GM21825 (cell line): ENCODE data around the gene SOX3.

Experiments used
- ATAC-seq: cut with Tn5 transposase; IDR thresholded peaks from one replicate; pipeline ENCODE4 v1.9.1; 2021; ENCODE audit warnings: mild to moderate bottlenecking, moderate library complexity; ENCODE audit not compliant: unreplicated experiment

The SOX3 gene

GRCh38 chrX:140504371-140505324 lies at the start of gene SOX3:
Gene SOX3, minus strand, starts transcription at chrX:140505069. Its CDS starts 9 bp downstream, at chrX:140505060.
- no peak for ATAC-seq

DNA sequence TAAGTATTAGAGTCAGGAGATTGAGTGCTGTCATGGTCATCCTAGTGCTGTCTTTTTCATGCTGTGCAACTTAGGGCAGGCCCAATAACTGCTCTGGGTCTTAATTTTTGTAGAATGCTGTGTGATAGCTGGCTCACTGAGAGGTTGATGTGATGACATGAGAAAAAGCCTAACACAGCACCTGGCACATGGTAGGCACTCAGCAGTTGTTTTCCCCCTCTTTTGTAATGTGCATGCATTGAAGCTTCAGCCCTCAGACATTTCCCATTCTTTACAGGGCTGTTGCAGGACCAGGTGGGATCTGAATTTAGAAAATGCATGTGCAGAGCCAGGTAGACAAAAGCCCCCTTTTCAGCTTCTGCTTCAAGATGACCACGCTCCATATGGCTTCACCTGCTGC lies 44.1 kb upstream of the SOX3 start:
- no peak for ATAC-seq

DNA sequence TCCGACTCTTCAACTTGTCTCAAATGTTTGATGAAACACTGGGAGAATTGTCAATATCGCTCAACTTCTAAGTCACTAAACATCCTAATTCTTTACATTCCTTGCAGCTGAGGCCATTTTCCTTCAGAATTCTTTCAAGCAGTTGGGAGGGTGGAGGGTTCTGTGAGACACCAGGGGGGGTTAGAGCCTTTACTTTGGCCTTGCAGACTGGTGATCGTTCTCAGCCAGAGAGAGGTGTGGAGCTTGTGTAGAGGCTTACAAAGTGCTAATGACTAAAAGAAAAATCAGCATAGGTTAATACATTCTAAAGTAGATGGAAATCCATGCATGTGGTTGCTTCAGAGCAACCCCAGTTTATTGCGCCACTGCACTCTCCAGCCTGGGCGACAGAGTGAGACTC lies 21.3 kb upstream of the SOX3 start:
- no peak for ATAC-seq

DNA sequence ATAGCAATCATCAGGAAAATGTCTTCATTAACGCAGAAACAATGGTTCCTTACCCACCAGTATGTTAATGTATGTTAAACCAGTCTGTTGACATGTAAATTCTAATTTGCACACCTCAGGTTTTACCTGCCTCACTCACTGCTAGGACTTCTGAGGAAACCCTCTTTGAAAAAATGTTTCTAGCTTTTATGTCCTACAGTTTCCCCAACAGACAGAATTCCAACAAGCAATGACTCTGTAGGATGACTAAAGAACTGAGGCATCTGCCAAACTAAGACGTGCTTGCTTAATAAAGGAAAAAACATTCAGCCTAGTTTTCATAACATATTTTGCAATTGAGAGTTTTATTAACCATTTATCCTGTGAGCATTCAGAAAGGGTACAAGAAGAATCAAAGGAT lies 20.6 kb upstream of the SOX3 start:
- ATAC-seq = no peak

- no peak for ATAC-seq
These were observed 19.7 kb upstream of the SOX3 start for GRCh38 chrX:140524556-140524955.

GRCh38 chrX:140521393-140521792 lies 16.5 kb upstream of the SOX3 start:
- ATAC-seq = no peak

GRCh38 chrX:140514554-140514953 lies 9.7 kb upstream of the SOX3 start:
- ATAC-seq = no peak

GRCh38 chrX:140510895-140511295 lies 6.0 kb upstream of the SOX3 start:
- ATAC-seq = no peak

- ATAC-seq = no peak
These were observed 5.4 kb upstream of the SOX3 start for GRCh38 chrX:140510306-140510676.

DNA sequence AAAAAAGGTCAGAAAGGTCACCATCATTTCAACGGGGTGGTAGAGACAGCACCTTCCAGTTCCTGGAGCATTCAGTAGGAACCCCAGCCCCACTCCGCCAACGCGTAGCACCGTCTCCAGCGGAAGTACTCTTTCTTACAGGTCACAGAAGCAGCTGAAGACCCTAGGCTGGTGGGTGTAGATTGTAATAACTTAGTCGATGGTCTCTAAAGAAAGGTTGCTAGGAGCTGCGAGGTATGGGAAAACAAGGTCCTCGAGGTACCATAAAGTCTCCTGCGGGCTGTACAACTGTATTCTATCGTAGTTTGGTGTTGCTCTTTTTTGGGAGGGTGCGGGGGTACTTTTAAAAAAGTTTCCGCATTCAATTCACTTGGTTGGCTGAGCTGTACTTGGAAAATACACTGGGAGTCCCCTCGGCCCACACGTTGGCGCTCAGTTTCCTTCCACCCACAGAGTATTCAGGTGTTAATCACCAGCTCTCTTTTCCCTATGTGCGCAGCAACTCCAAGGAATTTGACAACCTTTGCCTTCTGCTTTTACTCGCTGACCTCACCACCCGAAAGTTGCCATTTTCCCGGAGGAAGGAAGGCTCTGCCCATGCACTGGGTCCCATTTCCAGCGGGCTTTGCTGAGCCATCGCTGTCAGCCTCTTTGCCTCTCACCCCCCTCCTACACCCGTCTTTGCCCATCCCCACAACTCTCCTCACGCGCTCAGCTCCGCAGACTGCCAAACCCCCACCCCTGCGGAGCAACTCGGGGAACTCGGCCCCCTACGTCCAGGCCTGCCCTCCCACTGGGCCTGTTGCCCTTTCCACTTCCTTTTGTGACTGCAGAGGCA lies 4.8 kb upstream of the SOX3 start:
- ATAC-seq = no peak

GRCh38 chrX:140508958-140509357 lies 4.1 kb upstream of the SOX3 start:
- no peak for ATAC-seq

GRCh38 chrX:140507982-140508305 lies 3.1 kb upstream of the SOX3 start:
- no peak for ATAC-seq

DNA sequence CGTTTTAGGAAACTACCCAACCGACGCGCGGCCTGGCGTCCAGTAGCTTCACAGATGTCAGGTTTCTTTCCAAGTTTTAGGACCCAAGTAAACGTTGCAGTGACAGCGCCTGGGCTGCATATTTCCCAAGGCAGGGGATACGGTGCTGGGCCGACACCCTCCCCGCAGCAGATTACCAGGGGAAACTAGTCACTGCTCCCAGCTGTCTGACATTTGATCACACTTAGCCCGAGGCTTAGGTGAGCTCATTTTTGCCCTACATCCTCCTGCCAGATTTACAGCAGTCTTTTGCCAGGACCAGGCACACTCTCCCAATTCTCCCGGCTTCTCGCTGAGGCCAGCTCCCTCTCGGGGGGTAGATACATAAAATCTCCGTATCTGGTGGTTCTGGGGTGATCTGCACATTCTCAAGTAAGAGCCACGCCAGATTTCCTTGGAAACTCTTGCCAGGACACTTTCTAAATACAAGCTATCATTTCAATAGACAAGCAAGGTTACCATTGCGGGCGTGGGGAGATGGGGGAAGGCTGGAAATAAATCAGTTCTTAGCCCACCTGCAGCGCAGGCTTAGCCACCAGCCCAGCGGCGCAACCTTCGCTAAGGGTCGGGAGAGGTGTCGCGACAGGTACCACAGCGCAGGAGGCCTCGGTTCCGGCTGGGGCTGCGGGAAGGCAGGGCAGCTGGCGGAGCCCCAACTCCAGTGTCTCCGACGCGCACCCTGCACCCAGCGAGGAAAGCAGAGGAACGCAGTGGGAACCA lies 2.5 kb upstream of the SOX3 start:
- ATAC-seq = no peak

GRCh38 chrX:140505421-140506337 lies 810 bp upstream of the SOX3 start:
- ATAC-seq = no peak

- no peak for ATAC-seq
These were observed 1.0 kb downstream of the SOX3 start for GRCh38 chrX:140503714-140504351.

DNA sequence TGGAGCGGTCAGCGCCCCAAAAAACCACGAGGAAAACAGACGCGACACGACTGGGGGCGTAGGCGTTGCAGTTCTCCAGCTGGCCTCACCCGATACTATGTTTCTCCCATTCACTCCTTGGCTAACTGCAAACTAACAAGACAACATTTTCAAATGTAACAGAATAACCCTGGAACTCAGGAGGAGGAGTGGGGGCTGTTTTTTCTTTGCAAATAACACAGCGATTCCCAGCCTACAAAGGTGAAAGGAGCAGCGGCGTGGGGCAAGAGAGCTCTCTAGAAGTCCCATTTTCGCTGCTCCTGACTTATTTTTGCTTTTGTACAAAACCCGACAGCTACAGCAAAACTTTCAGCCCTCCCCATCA lies 1.6 kb downstream of the SOX3 start:
- no peak for ATAC-seq

- ATAC-seq = no peak
These were observed 2.2 kb downstream of the SOX3 start for GRCh38 chrX:140502491-140503237.

DNA sequence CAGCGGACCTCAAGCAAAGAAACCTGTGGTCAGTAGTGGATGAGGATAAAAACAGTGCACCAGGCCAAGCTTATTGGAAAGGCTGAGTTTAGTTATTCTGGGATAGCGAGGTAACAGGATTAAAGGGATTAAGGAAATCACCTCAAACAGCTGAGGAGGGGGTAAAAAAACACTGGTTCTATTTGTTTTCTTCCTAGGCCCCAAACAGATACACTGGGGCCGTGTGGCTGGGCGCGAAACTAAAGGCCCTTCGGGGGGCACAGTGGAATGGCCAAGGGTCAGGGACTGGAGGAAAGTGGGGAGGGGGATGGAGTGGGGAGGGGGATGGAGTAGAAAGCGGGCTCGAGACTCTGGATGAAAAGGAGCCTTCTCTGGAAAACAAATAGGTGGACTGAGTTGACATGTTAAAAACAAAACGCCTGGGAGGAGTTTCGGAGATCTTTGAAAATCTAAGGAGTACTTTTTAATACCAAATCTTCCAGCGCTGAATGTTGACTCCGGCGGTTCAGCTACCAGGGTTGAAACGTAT lies 2.9 kb downstream of the SOX3 start:
- ATAC-seq = no peak

GRCh38 chrX:140501321-140501720 lies 3.5 kb downstream of the SOX3 start:
- ATAC-seq = no peak
